A673 (cell line): ENCODE results near the gene DPM3.

ENCODE experiments used
- CTCF ChIP-seq: fragments of 300-800, 200-600 bp; sonication (generic); conservative IDR thresholded peaks from 2 replicates; pipeline ENCODE4 v1.5.1; 2017; ENCODE audit warnings: low read depth, mild to moderate bottlenecking, antibody characterized with exemption, low read length, moderate library complexity, mixed read lengths
- EZH2 ChIP-seq: fragments of 200-600 bp; sonication (generic); IDR thresholded peaks from 2 replicates; pipeline ENCODE4 v1.6.1; 2017; ENCODE audit warnings: borderline replicate concordance, low read depth, mild to moderate bottlenecking, mixed read lengths, antibody characterized with exemption, low read length; ENCODE audit not compliant: poor library complexity, severe bottlenecking

- TF ChIP-seq CTCF (no peak), EZH2 (no peak)
These were observed 47.9 kb upstream of the DPM3 start for GRCh38 chr1:155188268-155188667.
